ENCODE measurements around the gene ZSCAN16. TPM values are rescaled to one million over a fixed set of nuclear protein-coding genes. Genes with fewer than 3 reads are reported as not detected.

The ZSCAN16 gene
- total and polyA plus RNA-seq, 2 of the 13 experiments (the other 11 are each of a cell fraction or from before 2014, with no cell fraction given), result 5.7 to 12.7 TPM

- TF ChIP-seq ZBTB38 (CRISPR knock-in tag; IDR thresholded peaks at IDR 0.05), result peak; percentile 96
- no peak for TF ChIP-seq HHEX (CRISPR knock-in tag; IDR thresholded peaks at IDR 0.05)
- TF ChIP-seq BATF2 (CRISPR knock-in tag; IDR thresholded peaks at IDR 0.05), result peak; percentile 81; the same call in 1 of the 2 replicates
- peak; percentile 65; the same call in 1 of the 2 replicates for TF ChIP-seq MIER2 (CRISPR knock-in tag; IDR thresholded peaks at IDR 0.05)
- TF ChIP-seq MAFG (CRISPR knock-in tag; IDR thresholded peaks at IDR 0.05), result no peak
- TF ChIP-seq ZNF710 (CRISPR knock-in tag; IDR thresholded peaks at IDR 0.05; ENCODE audit: borderline replicate concordance), result peak; percentile 93
- TF ChIP-seq ZZZ3 (CRISPR knock-in tag; IDR thresholded peaks at IDR 0.05; ENCODE audit: borderline replicate concordance), result peak; percentile 96; the same call in 1 of the 2 replicates
- peak; percentile 81 for TF ChIP-seq ZBTB2 (CRISPR knock-in tag; IDR thresholded peaks at IDR 0.05; ENCODE audit: low read depth)
- peak; percentile 91 for TF ChIP-seq IKZF4 (CRISPR knock-in tag; IDR thresholded peaks at IDR 0.05; ENCODE audit: borderline replicate concordance, low read depth, not compliant biosample characterization)
- no peak for TF ChIP-seq TERF1 (CRISPR knock-in tag; IDR thresholded peaks at IDR 0.05)
- TF ChIP-seq SALL2 (CRISPR knock-in tag; IDR thresholded peaks at IDR 0.05), result peak; percentile 95
- peak; percentile 94; the same call in 1 of the 2 replicates for TF ChIP-seq TIGD3 (CRISPR knock-in tag; IDR thresholded peaks at IDR 0.05; ENCODE audit: borderline replicate concordance)
Measured at GRCh38 chr6:28141500-28142329, 17.3 kb downstream of the ZSCAN16 start, which contains the start of gene ZKSCAN8 (continued).
